Lower leg skin (tissue), 3 donors: ENCODE data around the gene KIF17.

Experiments
- POLR2A ChIP-seq, 2 donors: fragments of 450-650 bp; IDR thresholded peaks; one replicate each; pipeline ENCODE4 v1.6.1; 2016 to 2017; ENCODE audit warnings: antibody characterized with exemption in 2 of 2, mild to moderate bottlenecking in 1 of 2, moderate library complexity in 1 of 2
- TF ChIP-seq, protein P1 (sequence below), 3 donors: fragments of 450-650 bp; IDR thresholded peaks; one replicate each; pipeline ENCODE4 v1.5.1; 2016; ENCODE audit warnings: antibody characterized with exemption in 3 of 3, mild to moderate bottlenecking in 3 of 3, moderate library complexity in 2 of 3

DNA sequence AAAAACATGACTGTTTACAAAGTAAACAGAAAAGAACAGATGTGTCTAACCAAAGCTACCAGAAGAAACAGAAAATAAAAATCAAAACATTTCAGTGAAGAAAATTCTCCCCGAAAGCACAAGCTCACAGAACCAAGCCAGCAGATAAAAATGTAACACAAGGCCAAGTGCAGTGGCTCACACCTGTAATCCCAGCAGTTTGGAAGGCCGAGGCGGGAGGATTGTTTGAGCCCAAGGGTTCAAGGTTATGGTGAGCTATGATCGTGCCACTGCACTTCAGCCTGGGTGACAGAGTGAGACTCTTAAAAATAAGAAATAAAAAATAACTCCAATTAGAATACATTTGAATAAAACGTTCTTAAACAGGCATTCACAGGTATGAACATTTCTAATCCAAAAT, 37.5 kb downstream of the KIF17 start:
- TF ChIP-seq POLR2A (IDR thresholded peaks at IDR 0.05), result no peak
- TF ChIP-seq, protein P1, sequence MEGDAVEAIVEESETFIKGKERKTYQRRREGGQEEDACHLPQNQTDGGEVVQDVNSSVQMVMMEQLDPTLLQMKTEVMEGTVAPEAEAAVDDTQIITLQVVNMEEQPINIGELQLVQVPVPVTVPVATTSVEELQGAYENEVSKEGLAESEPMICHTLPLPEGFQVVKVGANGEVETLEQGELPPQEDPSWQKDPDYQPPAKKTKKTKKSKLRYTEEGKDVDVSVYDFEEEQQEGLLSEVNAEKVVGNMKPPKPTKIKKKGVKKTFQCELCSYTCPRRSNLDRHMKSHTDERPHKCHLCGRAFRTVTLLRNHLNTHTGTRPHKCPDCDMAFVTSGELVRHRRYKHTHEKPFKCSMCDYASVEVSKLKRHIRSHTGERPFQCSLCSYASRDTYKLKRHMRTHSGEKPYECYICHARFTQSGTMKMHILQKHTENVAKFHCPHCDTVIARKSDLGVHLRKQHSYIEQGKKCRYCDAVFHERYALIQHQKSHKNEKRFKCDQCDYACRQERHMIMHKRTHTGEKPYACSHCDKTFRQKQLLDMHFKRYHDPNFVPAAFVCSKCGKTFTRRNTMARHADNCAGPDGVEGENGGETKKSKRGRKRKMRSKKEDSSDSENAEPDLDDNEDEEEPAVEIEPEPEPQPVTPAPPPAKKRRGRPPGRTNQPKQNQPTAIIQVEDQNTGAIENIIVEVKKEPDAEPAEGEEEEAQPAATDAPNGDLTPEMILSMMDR (IDR thresholded peaks at IDR 0.05), result no peak
